Stimulated activated CD4-positive, alpha-beta T cell treated with anti-CD3 and anti-CD28 coated beads, Interleukin-4, amount 100 ng/mL, for 24 hours (primary cell): Measurements from ENCODE around the gene KIAA0319L.

Experiments used
- DNase-seq: peaks from one replicate; pipeline ENCODE4 v3.0.0-alpha.2; 2020

Gene KIAA0319L

GRCh38 chr1:35561972-35562680, 4.9 kb upstream of the KIAA0319L start:
- no peak for DNase-seq

- no peak for DNase-seq
Observed at GRCh38 chr1:35561297-35561971, 4.2 kb upstream of the KIAA0319L start.

DNA sequence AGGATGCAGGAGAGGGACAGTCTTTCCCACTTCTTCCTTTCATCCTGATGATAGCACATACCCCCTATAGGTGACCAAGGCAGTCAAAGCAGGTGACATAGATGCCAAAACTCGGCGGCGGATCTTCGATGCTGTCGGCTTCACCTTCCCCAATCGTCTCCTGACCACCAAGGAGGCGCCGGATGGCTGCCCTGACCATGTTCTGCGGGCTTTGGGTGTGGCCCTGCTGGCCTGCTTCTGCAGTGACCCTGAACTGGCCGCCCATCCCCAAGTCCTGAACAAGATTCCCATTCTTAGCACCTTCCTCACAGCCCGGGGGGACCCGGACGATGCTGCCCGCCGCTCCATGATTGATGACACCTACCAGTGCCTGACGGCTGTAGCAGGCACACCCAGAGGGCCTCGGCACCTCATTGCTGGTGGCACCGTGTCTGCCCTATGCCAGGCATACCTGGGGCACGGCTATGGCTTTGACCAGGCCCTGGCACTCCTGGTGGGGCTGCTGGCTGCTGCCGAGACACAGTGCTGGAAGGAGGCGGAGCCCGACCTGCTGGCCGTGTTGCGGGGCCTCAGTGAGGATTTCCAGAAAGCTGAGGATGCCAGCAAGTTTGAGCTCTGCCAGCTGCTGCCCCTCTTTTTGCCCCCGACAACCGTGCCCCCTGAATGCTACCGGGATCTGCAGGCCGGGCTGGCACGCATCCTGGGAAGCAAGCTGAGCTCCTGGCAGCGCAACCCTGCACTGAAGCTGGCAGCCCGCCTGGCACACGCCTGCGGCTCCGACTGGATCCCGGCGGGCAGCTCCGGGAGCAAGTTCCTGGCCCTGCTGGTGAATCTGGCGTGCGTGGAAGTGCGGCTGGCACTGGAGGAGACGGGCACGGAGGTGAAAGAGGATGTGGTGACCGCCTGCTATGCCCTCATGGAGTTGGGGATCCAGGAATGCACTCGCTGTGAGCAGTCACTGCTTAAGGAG, 3.3 kb upstream of the KIAA0319L start:
- DNase-seq, result no peak

GRCh38 chr1:35559317-35559944, 2.2 kb upstream of the KIAA0319L start:
- DNase-seq, result no peak

DNA sequence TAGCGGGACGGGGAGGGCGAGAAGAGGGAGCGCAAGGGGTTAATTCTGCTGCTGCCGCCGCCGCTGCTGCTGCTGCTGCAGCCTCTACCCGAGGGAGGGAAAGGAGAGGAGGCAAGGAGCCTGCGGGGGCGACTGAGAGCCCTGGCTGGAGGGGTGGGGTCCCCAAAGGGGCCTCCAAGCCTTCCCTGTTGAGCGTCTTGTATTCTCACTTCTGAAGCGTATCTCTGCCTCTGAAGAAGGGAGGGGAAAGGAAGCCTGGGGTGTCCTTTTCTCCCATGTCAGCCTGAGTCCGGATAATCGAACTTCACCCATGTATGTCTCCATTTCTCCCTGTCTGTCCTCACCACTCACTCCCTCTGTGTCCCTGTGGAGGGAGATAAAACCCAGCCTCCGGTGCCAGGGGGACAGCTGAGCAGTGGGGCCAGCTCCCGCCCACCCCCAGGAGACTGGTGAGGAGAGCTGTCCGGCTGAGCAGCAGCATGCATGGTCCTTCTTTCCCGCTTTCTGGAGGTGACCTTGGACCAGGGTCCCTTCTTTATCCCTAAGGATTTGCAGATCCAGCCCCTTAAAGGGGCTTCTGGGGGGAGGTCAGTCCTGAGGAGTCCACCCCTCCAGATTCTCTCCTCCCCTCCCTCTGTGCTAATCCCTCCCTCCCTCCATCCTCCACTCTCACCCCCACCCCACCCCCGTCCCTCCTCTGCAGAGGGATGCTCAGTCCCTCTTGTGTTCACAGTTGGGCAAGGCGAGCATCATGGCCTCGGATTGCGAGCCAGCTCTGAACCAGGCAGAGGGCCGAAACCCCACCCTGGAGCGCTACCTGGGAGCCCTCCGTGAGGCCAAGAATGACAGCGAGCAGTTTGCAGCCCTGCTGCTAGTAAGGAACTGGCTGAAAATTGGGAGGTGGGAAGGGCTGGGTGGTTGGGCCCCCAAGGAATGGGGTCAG, 1.4 kb upstream of the KIAA0319L start:
- peak; percentile 30 for DNase-seq

DNA sequence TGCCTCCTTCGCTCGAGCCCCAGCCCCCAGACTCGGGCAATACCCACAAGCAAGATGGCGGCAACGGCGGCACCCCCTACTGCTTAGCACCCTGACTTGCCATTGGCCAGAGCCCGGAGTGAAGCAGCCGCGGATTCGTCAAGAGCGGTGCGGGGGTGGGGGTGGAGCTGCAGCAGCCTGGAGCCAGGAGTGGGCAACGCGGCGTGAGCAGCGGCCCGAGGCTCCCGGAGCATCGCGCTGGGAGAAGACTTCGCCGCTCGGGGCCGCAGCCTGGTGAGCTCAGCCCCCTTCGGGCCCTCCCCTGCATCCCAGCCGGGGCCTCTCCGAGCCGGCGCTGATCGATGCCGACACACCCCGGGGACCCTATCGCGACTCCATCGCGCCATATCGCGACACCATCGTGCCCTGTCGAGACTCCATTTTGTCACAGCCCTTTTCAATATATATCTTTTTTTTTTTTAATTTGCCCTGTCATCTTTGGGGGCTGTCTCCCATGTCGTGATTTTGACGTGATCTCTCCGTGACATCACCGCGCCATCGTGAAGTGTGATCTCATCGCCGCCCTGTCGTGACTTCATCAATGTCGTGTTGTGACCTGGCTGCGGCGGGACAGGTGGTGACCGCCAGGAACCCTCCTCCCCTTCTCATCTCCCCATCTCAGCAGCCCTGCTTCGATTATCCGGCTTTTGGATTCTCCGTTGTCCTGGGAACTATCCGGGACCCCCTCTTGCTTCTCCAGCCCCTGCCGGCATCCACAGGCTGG, 589 bp upstream of the KIAA0319L start, which contains the start of gene NCDN:
Gene NCDN, plus strand, starts transcription at position 189 of the 763 bp plus-strand sequence. Its CDS starts 392 bp downstream, at position 581.
- DNase-seq, result peak; percentile 97

- DNase-seq, result no peak
Observed at GRCh38 chr1:35556484-35557117, 602 bp downstream of the KIAA0319L start.

- DNase-seq, result peak; percentile 36
Observed at GRCh38 chr1:35555601-35556477, 1.4 kb downstream of the KIAA0319L start.

DNA sequence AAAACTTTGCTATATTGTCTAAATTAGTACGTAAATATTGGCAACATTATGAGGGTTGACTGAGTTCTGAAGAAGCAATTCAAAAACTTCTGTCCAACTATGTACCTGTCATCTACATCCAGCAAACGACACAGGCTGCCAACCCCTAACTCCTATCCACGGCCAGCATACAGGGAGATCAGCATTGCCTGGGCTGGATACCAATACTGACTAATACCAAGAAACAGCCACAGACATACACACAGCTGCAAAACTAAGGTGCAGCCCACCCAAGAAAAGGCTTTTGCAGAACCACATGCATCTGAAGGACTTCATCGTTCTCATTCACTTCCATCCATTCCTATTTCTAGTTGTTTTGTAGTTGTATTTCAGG, 2.0 kb downstream of the KIAA0319L start:
- DNase-seq, result no peak

- DNase-seq, result no peak
Observed at GRCh38 chr1:35554266-35555211, 2.7 kb downstream of the KIAA0319L start.

- DNase-seq, result no peak
Observed at GRCh38 chr1:35553851-35554250, 3.4 kb downstream of the KIAA0319L start.

DNA sequence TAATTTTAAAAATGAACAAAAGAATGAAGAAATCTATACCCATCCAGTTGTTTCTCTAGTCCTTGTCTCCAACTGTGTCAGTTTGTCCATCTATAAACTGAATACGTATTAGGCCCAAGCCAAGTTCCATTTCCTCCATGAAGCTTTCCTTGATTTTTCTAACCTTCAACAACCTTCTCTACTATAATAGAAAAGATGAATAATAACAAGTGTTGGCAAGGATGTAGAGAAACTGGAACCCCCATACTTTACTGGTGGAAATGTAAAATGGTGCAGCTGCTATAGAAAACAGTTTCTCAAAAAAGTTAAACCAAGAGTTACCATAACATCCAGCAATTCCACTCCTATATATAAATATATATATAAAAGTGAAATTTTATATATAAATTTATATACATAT, 10.6 kb downstream of the KIAA0319L start:
- DNase-seq, result no peak

DNA sequence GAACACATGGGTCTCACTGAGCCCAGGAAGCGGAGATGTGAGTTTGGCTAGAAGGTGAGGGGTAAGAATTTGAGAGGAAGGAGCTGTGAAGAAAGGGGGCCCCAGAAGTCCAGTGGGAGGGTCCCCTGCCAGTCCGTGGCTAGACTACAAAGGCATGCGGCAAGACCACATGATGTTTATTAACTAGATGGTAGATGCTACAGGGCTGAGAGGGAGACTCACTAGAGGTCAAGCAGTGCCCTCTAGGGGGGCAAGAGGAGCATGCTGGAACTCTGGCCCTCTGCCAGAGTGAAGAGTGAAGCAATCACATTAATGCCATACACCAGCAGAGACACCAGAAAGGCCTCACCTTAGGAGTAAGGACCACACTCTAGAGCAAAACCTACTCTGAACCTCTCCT, 12.2 kb downstream of the KIAA0319L start:
- DNase-seq, result peak; percentile 58

DNA sequence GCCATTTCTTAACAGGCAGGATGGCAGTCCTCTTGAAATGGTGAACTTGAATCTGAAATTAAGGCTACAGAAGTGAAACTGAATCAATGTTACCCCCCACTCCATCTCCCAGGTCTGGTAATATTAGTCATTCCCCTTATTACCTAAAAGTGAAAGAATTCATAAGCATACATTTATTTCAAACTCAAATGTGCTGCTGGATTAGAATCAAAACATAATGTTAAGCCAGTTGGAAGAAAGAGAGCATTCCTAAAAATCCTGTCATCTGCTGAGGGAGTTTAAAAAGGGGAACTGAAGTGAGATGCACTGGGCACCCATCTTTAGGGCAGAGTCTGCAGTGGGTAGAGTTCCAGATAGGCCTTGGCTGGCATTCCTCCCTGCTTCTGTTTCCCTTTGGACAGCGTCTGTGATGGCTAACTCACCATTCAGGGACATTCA, 17.4 kb downstream of the KIAA0319L start:
- no peak for DNase-seq

- DNase-seq, result peak; percentile 25
Observed at GRCh38 chr1:35539073-35539823, 18.0 kb downstream of the KIAA0319L start.

GRCh38 chr1:35537806-35538205, 19.4 kb downstream of the KIAA0319L start:
- no peak for DNase-seq

- peak; percentile 17 for DNase-seq
Observed at GRCh38 chr1:35536556-35537162, 20.5 kb downstream of the KIAA0319L start.
